Karpas-422 (cell line): ENCODE results near the gene CCL5. TPM values are rescaled to one million over a fixed set of nuclear protein-coding genes. Genes with fewer than 3 reads are reported as not detected.
"Not testable (repeated sequence)": the region's sequence is repeated elsewhere in the genome, so short reads cannot be mapped to it uniquely, and the experiment has no call there.

Experiments
- DNase-seq: peaks from one replicate; pipeline ENCODE4 v3.0.0-alpha.2; 2015
- H2AFZ ChIP-seq: fragments of 200-600 bp; sonication (generic); 2 replicates; pipeline ENCODE4 v1.6.1; 2014; ENCODE audit warnings: antibody characterized with exemption, low read length, mixed read lengths
- H3K27ac ChIP-seq: fragments of 200-600 bp; sonication (generic); 2 replicates; pipeline ENCODE4 v1.5.1; 2014; ENCODE audit warnings: mild to moderate bottlenecking, low read length, moderate library complexity
- H3K27me3 ChIP-seq: fragments of 200-600 bp; sonication (generic); 2 replicates; pipeline ENCODE4 v1.6.1; 2014; ENCODE audit warnings: low read length, mixed read lengths
- H3K36me3 ChIP-seq: fragments of 200-600 bp; sonication (generic); 2 replicates; pipeline ENCODE4 v1.6.1; 2014; ENCODE audit warnings: low read length, mixed read lengths; ENCODE audit not compliant: insufficient read depth
- H3K4me1 ChIP-seq: fragments of 200-600 bp; sonication (generic); 2 replicates; pipeline ENCODE4 v1.6.1; 2014; ENCODE audit warnings: mild to moderate bottlenecking, low read length, mixed read lengths
- H3K4me2 ChIP-seq: fragments of 200-600 bp; sonication (generic); 2 replicates; pipeline ENCODE4 v1.6.1; 2014; ENCODE audit warnings: low read length, low read depth, mild to moderate bottlenecking; ENCODE audit not compliant: poor library complexity, severe bottlenecking
- H3K4me3 ChIP-seq: fragments of 200-600 bp; sonication (generic); 2 replicates; pipeline ENCODE4 v1.5.1; 2014; ENCODE audit warnings: mild to moderate bottlenecking, antibody characterized with exemption, low read length, mixed read lengths
- H3K79me2 ChIP-seq: fragments of 200-600 bp; sonication (generic); 2 replicates; pipeline ENCODE4 v1.6.1; 2014; ENCODE audit warnings: mild to moderate bottlenecking, low read length, mixed read lengths
- H3K9ac ChIP-seq: fragments of 200-600 bp; sonication (generic); 2 replicates; pipeline ENCODE4 v1.6.0; 2014; ENCODE audit warnings: low read length
- H3K9me2 ChIP-seq: fragments of 200-600 bp; sonication (generic), shearing (Covaris generic); replicated peaks from 2 replicates; pipeline ENCODE4 v1.6.0; 2014; ENCODE audit warnings: mild to moderate bottlenecking, low read length, moderate library complexity; ENCODE audit not compliant: insufficient read depth
- H3K9me3 ChIP-seq: fragments of 300-700, 200-600 bp; sonication (generic); 2 replicates; pipeline ENCODE4 v1.6.1; 2014; ENCODE audit warnings: low read length, mixed read lengths
- H4K20me1 ChIP-seq: fragments of 200-600 bp; sonication (generic); 2 replicates; pipeline ENCODE4 v1.6.1; 2014; ENCODE audit warnings: mild to moderate bottlenecking, antibody characterized with exemption, low read length, low read depth; ENCODE audit not compliant: insufficient read depth
- total RNA-seq: library from RNA; depleted of rRNA; stranded (reverse); fragments of >200 nt; shearing (Covaris generic); gene quantifications from 2 replicates; pipeline ENCODE4 v1.2.3, GENCODE V29; 2014; ENCODE audit warnings: low replicate concordance

Gene CCL5
- total RNA-seq, 1 experiment from 2014 or later, result not detected

GRCh38 chr17:35903451-35903850 lies 23.3 kb upstream of the CCL5 start:
- H3K9ac ChIP-seq, result no peak overlapping the region
- no peak overlapping the region for H3K27ac ChIP-seq
- H3K27me3 ChIP-seq, result no peaks in the 10 kb centered on the region
- no peak overlapping the region for H2AFZ ChIP-seq
- H3K4me2 ChIP-seq, result no peak overlapping the region
- H3K4me3 ChIP-seq, result no peak overlapping the region
- H3K36me3 ChIP-seq, result no peaks in the 10 kb centered on the region
- H3K9me2 ChIP-seq, result no peaks in the 10 kb centered on the region
- H3K9me3 ChIP-seq, result no peaks in the 10 kb centered on the region
- no peak for DNase-seq
- no peaks in the 10 kb centered on the region for H3K4me1 ChIP-seq
- H4K20me1 ChIP-seq, result no peaks in the 10 kb centered on the region
- H3K79me2 ChIP-seq, result no peaks in the 10 kb centered on the region

- no peak overlapping the region for H2AFZ ChIP-seq
- H3K9me2 ChIP-seq, result no peaks in the 10 kb centered on the region
- no peak overlapping the region for H3K4me2 ChIP-seq
- no peak overlapping the region for H3K4me3 ChIP-seq
- no peak for DNase-seq
- H3K27me3 ChIP-seq, result no peaks in the 10 kb centered on the region
- H3K27ac ChIP-seq, result no peak overlapping the region
- no peaks in the 10 kb centered on the region for H4K20me1 ChIP-seq
- no peaks in the 10 kb centered on the region for H3K79me2 ChIP-seq
- no peaks in the 10 kb centered on the region for H3K9me3 ChIP-seq
- no peaks in the 10 kb centered on the region for H3K36me3 ChIP-seq
- no peak overlapping the region for H3K9ac ChIP-seq
- H3K4me1 ChIP-seq, result no peaks in the 10 kb centered on the region
Measured at GRCh38 chr17:35901631-35902175, 21.5 kb upstream of the CCL5 start.

- Histone ChIP-seq H3K4me1 (no peaks in the 10 kb centered on the region), H3K4me2 (no peak overlapping the region)
Measured at GRCh38 chr17:35900708-35901480, 20.7 kb upstream of the CCL5 start.

GRCh38 chr17:35900280-35900679 lies 20.1 kb upstream of the CCL5 start:
- H4K20me1 ChIP-seq, result no peaks in the 10 kb centered on the region
- no peaks in the 10 kb centered on the region for H3K79me2 ChIP-seq
- H3K4me3 ChIP-seq, result no peak overlapping the region
- H3K4me1 ChIP-seq, result no peaks in the 10 kb centered on the region
- DNase-seq, result no peak
- H3K9ac ChIP-seq, result no peak overlapping the region
- no peaks in the 10 kb centered on the region for H3K9me2 ChIP-seq
- no peaks in the 10 kb centered on the region for H3K36me3 ChIP-seq
- H3K27ac ChIP-seq, result no peak overlapping the region
- H2AFZ ChIP-seq, result no peak overlapping the region
- no peak overlapping the region for H3K4me2 ChIP-seq
- no peaks in the 10 kb centered on the region for H3K27me3 ChIP-seq
- no peaks in the 10 kb centered on the region for H3K9me3 ChIP-seq

More at GRCh38 chr17:35900708-35901480, 20.7 kb upstream of the CCL5 start:
- Histone ChIP-seq H3K4me3 (no peak overlapping the region), H3K36me3 (no peaks in the 10 kb centered on the region), H3K9me2 (no peaks in the 10 kb centered on the region), H2AFZ (no peak overlapping the region), H3K27ac (no peak overlapping the region), H3K27me3 (no peaks in the 10 kb centered on the region), H3K9me3 (no peaks in the 10 kb centered on the region), H3K79me2 (no peaks in the 10 kb centered on the region), H4K20me1 (no peaks in the 10 kb centered on the region), H3K9ac (no peak overlapping the region)
- DNase-seq, result no peak

GRCh38 chr17:35898283-35899070 lies 18.3 kb upstream of the CCL5 start:
- no peaks in the 10 kb centered on the region for H3K27me3 ChIP-seq
- no peak overlapping the region for H3K4me3 ChIP-seq
- no peaks in the 10 kb centered on the region for H3K9me3 ChIP-seq
- H3K4me2 ChIP-seq, result no peak overlapping the region
- no peaks in the 10 kb centered on the region for H3K79me2 ChIP-seq
- no peaks in the 10 kb centered on the region for H3K36me3 ChIP-seq
- DNase-seq, result no peak
- H3K9ac ChIP-seq, result no peak overlapping the region
- no peak overlapping the region for H3K27ac ChIP-seq
- no peak overlapping the region for H2AFZ ChIP-seq
- H3K9me2 ChIP-seq, result no peaks in the 10 kb centered on the region
- H4K20me1 ChIP-seq, result no peaks in the 10 kb centered on the region
- no peaks in the 10 kb centered on the region for H3K4me1 ChIP-seq

- not testable (repeated sequence) for H3K4me1 ChIP-seq, H3K4me2 ChIP-seq
Measured at GRCh38 chr17:35897772-35898171, 17.6 kb upstream of the CCL5 start.

GRCh38 chr17:35895636-35896587 lies 15.8 kb upstream of the CCL5 start:
- no peak overlapping the region for H3K9ac ChIP-seq
- H3K9me2 ChIP-seq, result no peaks in the 10 kb centered on the region
- H3K9me3 ChIP-seq, result no peaks in the 10 kb centered on the region
- H3K27ac ChIP-seq, result no peak overlapping the region
- H3K27me3 ChIP-seq, result no peaks in the 10 kb centered on the region
- no peak overlapping the region for H2AFZ ChIP-seq
- no peak overlapping the region for H3K4me3 ChIP-seq
- no peak overlapping the region for H3K4me2 ChIP-seq
- no peaks in the 10 kb centered on the region for H3K79me2 ChIP-seq
- no peaks in the 10 kb centered on the region for H3K36me3 ChIP-seq
- H4K20me1 ChIP-seq, result no peaks in the 10 kb centered on the region
- H3K4me1 ChIP-seq, result no peaks in the 10 kb centered on the region
- DNase-seq, result no peak

More at GRCh38 chr17:35897772-35898171, 17.6 kb upstream of the CCL5 start:
- H3K36me3 ChIP-seq, H3K27me3 ChIP-seq, H3K9me2 ChIP-seq, H3K9ac ChIP-seq, H4K20me1 ChIP-seq, H3K79me2 ChIP-seq, H3K9me3 ChIP-seq, DNase-seq, H3K27ac ChIP-seq, H3K4me3 ChIP-seq, H2AFZ ChIP-seq: not testable (repeated sequence)
